ENCODE measurements around the gene MAS1.
A peak's percentile ranks its signal among the peaks of the same experiment; 100 is the strongest.

Gene MAS1

GRCh38 chr6:159876242-159876641 is 14.5 kb upstream of the MAS1 start:
- intact Hi-C loops (cut with DNase I): no loop called here
- DNase-seq: peak in 1 of 42 donors; percentile 18

- intact Hi-C loops (cut with DNase I): no loop called here
- peak in 1 of 42 donors; percentile 9 for DNase-seq
Measured at GRCh38 chr6:159877256-159877808, 13.5 kb upstream of the MAS1 start.

GRCh38 chr6:159878341-159878740 is 12.4 kb upstream of the MAS1 start:
- DNase-seq: peak in 1 of 42 donors; percentile 8
- intact Hi-C loops (cut with DNase I): no loop called here

GRCh38 chr6:159879856-159880255 is 10.9 kb upstream of the MAS1 start:
- intact Hi-C loops (cut with DNase I): no loop called here

GRCh38 chr6:159880412-159880975 is 10.3 kb upstream of the MAS1 start:
- peak in 2 of 42 donors; percentile 5 to 33 for DNase-seq
- intact Hi-C loops (cut with DNase I): no loop called here

More at GRCh38 chr6:159879856-159880255, 10.9 kb upstream of the MAS1 start:
- DNase-seq: peak in 1 of 42 donors; percentile 1

GRCh38 chr6:159884720-159885119 is 6.1 kb upstream of the MAS1 start:
- DNase-seq: no peak
- intact Hi-C loops (cut with DNase I): no loop called here

GRCh38 chr6:159886270-159886669 is 4.5 kb upstream of the MAS1 start:
- intact Hi-C loops (cut with DNase I): no loop called here
- DNase-seq: no peak

- no peak for DNase-seq
- intact Hi-C loops (cut with DNase I): no loop called here
Measured at GRCh38 chr6:159887146-159887545, 3.6 kb upstream of the MAS1 start.

GRCh38 chr6:159887761-159888160 is 3.0 kb upstream of the MAS1 start:
- peak in 1 of 42 donors; percentile 19 for DNase-seq
- intact Hi-C loops (cut with DNase I): no loop called here

- intact Hi-C loops (cut with DNase I): no loop called here
- DNase-seq: no peak
Measured at GRCh38 chr6:159890201-159890600, 587 bp upstream of the MAS1 start.

- intact Hi-C loops (cut with DNase I): no loop called here
- no peak for DNase-seq
Measured at GRCh38 chr6:159892053-159892452, 1.3 kb downstream of the MAS1 start.

GRCh38 chr6:159893064-159893463 is 2.3 kb downstream of the MAS1 start:
- peak in 1 of 42 donors; percentile 15 for DNase-seq
- intact Hi-C loops (cut with DNase I): no loop called here

- DNase-seq: no peak
Measured at GRCh38 chr6:159894991-159895390, 4.2 kb downstream of the MAS1 start.

GRCh38 chr6:159897603-159898002 is 6.8 kb downstream of the MAS1 start:
- DNase-seq: no peak
- intact Hi-C loops (cut with DNase I): no loop called here

More at GRCh38 chr6:159894991-159895390, 4.2 kb downstream of the MAS1 start:
- intact Hi-C loops (cut with DNase I): no loop called here

- DNase-seq: no peak
- intact Hi-C loops (cut with DNase I): no loop called here
Measured at GRCh38 chr6:159898519-159898918, 7.7 kb downstream of the MAS1 start.

- peak in 1 of 42 donors; percentile 15 for DNase-seq
- intact Hi-C loops (cut with DNase I): no loop called here
Measured at GRCh38 chr6:159899994-159900745, 9.4 kb downstream of the MAS1 start.

GRCh38 chr6:159902620-159903019 is 11.8 kb downstream of the MAS1 start:
- intact Hi-C loops (cut with DNase I): no loop called here
- no peak for DNase-seq

GRCh38 chr6:159904497-159904911 is 13.7 kb downstream of the MAS1 start:
- DNase-seq: no peak
- intact Hi-C loops (cut with DNase I): no loop called here

GRCh38 chr6:159906400-159906799 is 15.6 kb downstream of the MAS1 start:
- no peak for DNase-seq
- intact Hi-C loops (cut with DNase I): no loop called here

GRCh38 chr6:159908535-159908934 is 17.7 kb downstream of the MAS1 start:
- no peak for DNase-seq
- intact Hi-C loops (cut with DNase I): no loop called here

GRCh38 chr6:159908979-159909378 is 18.2 kb downstream of the MAS1 start:
- DNase-seq: no peak
- intact Hi-C loops (cut with DNase I): no loop called here
